GM19395 (cell line): ENCODE results near the gene GALR3.

Experiments
- ATAC-seq: cut with Tn5 transposase; IDR thresholded peaks from one replicate; pipeline ENCODE4 v1.9.1; 2021; ENCODE audit warnings: mild to moderate bottlenecking, moderate library complexity; ENCODE audit not compliant: unreplicated experiment

GALR3 gene

DNA sequence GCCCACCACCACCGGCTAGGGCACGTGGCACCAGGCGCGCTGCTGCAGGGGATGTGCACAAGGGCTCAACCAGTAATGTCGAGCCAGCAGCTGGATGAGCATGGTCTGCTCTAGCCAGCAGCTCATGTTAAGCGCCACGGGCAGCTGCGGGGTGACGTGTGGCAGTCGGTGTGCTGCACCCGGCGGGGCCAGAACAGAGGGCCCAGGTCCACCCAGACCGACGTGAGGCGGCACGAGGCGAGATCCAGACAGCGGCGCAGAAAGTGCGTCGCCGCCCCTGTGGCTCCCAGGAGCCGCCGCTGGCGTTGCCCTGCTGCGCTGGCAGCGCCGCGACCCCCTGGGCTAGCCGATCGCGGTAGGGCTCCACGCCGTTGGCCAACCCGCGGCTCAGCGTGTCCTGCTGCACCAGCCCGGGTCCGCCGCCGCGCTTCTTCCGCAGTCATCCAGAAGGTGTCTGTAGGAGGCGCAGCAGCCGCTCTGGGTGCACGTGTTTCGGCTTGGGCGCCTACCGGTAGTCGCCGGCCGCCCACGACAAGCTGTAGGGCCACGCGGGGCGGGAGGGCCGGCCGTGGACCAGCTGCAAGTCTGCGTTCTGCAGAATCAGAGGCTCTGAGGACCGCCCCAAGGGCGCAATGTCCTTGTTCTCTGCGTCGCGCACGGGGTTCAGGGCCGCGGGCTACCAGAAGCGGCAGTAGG is 4.6 kb upstream of the GALR3 start:
- no peak for ATAC-seq

DNA sequence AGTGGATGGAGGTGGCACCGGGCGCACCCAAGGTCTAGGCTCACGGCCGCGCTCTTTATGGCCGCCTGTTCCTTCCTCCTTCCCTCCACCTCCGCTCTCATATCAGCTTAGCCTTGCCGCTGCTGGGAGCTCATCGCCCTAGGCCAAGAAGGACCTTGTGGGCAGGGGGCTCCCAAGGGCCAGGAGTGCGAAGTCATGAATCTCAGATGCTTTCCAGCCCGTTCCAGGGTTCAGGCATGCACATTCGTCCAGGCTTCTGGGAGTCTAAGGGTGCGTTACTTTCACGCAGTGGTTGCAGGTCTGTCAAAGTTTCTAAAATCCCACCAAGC is 4.1 kb upstream of the GALR3 start:
- ATAC-seq = no peak

DNA sequence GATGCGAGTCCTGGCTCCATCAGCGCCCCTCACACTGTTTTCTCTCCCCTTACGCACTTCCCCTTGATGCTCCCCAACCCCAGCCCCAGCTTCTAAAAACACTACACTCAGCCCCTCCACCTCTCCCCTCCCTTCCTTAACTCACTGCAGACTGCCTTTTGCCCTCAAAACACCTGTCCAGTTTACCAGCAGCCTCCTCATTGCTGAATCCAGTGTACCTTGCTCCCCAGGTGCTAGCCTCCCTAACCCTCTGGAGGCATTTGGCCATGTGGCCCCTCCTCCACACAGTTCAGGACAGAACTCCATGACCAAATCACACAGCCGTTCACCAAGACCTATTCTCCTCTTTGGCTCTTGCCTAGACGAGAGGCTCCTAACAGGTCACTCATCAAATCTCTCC is 2.8 kb upstream of the GALR3 start:
- ATAC-seq = no peak

DNA sequence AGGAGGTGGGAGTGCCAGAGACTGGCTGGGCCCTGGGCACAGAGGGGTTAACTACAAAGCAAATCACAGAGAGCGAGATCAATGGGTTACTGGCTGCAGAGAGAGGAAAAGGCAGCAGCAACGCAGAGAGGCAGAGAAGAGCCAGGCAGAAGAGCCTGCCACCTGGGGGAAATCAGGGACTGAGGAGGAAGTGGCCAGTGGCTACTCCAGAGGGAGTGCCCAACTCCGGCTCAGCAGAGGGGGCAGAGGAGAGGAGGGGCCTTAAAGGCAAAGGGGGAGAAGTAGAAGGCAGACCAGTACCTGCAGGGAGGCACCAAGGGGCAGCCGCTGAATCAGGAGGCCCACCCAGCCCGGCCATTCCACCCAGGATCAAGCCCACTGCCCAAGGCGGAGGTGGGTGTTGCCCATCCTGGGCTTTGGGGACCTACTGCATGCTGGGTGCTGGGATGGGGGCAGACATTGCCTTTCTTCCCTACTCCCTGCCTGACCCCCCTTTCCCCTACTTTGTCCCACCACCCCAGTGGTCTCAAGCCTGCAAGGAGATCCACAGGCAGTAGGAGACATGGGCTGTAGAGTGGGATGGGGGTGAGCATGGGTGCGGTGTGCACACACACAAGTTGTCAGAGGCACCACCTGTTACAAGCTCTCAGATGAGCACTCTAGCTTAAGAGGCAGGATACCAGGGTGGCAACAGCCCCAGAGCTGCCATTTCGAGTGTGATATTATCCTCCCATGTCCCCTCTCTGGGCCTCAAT is 926 bp upstream of the GALR3 start:
- ATAC-seq = no peak

DNA sequence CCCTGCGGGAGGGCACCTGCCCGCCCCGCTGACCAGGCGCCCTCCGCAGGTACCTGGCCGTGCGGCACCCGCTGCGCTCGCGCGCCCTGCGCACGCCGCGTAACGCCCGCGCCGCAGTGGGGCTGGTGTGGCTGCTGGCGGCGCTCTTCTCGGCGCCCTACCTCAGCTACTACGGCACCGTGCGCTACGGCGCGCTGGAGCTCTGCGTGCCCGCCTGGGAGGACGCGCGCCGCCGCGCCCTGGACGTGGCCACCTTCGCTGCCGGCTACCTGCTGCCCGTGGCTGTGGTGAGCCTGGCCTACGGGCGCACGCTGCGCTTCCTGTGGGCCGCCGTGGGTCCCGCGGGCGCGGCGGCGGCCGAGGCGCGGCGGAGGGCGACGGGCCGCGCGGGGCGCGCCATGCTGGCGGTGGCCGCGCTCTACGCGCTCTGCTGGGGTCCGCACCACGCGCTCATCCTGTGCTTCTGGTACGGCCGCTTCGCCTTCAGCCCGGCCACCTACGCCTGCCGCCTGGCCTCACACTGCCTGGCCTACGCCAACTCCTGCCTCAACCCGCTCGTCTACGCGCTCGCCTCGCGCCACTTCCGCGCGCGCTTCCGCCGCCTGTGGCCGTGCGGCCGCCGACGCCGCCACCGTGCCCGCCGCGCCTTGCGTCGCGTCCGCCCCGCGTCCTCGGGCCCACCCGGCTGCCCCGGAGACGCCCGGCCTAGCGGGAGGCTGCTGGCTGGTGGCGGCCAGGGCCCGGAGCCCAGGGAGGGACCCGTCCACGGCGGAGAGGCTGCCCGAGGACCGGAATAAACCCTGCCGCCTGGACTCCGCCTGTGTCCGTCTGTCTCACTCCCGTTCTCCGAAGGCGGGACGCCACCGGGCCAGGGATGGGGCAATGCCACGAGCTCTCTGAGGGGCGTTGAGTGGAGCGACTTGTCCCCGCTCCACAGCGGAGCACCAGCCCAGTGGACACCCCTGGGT is 1.8 kb downstream of the GALR3 start:
- no peak for ATAC-seq

DNA sequence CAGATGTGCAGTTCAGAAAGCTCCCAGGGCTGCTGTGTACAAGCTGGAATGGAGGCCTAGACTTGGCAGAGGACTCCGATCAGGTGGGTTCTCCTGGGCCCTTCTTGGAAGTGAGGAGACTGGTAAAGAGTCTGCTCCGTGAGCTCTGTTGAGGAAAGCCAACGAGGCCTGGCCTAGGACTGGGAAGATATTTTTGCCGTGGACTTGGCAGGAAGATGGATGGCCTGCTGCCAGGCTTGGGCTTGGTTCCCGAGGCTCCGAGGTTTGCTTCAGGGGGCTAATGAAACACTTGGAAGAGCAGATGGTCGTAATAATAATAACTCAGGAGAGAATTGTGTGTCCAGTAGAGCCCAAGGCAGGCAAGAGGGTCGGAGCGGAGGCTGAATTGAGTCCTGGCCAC is 3.9 kb downstream of the GALR3 start:
- ATAC-seq = no peak

DNA sequence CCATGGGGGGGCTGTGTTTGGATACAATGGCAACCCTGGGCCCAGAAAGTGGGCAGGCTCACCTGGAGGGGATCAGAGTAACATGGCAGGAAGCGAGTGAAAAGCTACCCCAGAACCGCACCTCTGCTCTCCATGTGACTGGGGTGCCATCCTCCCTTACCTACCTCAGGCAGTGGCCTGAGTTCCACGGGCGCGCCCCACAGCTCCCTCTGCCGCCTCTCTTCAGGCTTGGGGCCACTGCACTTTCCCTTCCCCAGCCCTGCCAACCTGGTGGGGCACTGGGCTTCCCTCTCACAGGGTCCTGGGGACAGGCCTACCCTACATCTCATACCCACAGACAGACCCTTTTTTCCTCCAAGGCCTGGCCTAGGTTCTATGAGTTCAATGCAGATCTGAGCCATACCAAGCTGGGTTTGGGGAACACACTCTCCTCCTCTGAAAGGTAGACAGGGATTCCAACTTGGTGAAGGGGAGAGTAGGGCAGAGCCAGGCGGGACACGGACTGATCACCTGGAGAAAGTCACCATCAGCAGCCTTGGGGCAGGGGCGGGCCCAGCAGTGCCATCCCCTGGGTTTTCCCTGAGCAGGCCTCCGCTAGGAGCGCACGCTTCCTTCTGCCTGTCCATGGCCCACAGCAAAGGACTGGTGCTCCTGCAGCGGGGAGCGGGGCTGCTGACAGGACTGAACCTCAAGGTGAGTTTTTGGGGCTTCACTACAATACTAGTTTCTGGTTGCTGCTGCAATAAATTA is 7.1 kb downstream of the GALR3 start:
- no peak for ATAC-seq

DNA sequence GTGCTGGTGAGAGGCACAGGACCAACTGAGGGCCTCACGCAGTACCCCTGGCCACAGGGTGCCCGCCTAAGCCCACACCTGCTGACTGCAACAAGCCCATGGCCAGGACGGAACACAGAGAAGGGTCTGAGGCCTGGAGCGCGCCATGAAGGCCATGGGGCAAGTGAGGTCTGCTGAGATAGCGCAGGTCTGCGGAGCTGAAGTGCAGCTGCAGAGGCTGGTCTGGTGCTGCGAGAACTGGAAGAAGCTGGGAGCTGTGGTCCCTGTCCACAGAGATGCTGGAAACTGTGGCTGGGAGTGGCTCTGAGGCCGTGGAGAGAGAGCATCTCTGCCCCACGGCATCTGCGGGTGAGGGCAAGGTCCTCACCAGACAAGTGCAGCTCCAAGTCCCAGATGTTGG is 8.3 kb downstream of the GALR3 start:
- ATAC-seq = no peak

DNA sequence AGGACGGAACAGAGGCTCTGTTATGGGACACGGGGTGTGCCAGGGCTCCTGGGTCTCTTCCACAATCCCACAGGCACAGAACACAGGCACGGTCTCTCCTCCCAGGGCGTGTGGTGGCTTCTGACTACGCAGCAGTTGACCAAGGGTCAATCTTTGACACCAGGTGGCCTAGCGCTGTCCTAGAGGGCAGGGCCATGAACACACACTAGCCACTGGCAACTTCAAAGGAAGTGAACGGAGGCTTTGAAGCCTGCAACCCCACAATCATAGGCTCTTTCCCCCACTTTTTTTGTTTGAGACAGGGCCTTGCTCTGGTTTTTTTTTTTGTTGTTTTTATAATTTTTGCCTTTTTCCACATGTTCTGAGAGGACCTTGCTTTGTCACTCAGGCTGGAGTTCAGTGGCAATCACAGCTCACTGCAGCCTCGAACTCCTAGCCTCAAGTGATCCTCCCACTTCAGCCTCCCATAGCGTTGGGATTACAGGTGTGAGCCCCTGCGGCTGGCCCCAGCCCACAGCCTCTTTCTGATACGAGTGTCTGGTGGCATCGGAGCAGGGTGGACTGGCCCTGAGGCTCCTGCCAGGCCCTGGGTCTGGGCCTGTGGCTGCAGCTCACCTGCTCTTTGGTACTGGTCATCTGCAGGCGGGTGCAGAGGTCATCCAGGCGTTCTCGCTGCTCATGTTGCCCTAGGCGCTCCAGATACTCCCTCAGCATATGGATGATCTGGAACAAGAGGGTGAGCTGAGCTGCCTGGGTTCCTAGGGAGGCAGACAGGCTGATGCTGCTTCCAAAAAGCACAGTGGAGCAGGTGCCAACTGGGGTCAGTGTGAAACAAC is 9.1 kb downstream of the GALR3 start:
- no peak for ATAC-seq

DNA sequence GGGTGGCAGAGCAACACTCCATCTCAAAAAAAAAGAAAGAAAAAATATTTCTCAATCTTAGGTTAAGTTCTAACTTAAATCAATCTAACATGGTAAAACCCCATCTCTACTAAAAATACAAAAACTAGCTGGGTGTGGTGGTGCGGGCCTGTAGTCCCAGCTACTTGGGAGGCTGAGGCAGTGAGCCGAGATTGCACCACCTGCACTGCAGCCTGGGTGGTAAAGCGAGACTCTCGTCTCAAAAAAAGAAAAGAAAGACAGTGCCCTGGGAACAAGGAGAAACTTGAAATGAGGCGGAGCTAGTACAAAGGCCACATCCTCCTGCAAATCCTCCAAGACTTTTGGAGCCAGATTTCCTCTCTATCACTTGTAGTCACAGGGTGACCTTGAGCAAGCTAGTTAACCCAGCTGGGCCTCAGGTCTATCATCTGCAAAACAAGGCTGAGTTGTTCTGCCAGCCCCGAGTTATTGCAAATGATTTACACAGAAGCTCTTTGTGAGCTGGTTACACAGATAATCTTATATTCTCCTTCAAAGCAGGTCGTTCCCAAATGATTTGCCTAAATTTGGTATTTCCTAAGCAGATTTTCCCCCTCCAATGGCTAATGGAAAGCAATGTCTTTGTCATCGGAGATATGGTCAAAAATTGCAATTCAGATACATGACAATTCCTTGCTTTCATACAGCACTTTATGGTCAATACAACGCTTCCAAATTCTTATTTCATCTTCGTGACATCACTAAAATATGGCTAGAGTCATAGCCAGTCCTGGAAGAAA is 19.0 kb downstream of the GALR3 start:
- ATAC-seq = no peak

DNA sequence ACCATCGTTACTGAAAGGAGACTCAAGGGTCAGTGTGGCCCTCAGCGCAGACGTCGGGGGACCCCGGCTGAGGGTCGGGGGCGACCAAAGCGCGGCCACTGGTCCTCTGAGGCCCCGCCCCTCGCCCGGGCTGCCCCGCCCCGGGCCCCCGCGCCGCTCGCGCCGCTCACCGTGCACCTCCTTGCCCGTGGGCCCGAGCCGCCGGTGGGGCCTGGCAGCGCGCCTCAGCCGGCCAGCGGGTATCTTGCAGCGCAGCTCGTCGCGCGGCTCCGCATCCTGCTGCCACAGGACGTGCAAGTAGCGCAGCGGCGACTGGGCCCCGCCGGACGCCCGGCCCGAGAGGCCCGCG is 20.5 kb downstream of the GALR3 start:
- ATAC-seq = peak; percentile 41

DNA sequence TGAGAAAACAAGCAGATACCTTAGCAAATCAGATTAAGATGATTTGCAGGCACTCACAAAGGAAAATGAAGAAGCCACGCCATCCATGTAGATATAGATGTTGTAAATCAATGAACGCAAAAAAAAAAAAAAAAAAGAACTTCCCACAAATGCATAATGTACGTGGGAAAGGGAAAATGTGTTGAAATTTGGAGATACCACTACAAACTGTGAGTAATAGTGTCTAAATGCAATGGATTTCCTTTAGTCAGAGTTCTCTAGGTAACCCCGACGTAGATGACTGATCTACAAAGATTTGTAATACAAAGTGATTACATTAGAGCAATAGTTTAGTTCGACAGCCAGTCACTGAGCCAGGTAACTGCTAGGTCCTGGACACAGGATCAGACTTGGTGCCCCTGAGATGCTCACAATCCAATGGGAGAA is 21.7 kb downstream of the GALR3 start:
- ATAC-seq = no peak

DNA sequence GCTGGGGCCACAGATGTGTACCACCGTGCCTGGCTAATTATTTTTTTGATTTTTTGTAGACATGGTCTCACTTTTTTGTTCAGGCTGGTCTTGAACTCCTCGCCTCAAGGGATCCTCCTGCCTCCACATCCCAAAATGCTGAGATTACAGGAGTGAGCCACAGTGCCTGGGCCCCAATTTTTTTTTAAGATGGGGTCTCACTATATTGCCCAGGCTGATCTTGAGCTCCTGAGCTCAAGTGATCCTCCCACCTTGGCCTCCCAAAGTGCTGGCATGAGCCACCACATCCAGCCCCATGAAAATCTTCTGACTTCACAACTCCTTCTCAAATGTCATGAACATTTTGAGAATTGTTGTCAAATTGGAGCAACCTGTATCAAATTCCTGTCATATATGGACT is 23.3 kb downstream of the GALR3 start:
- no peak for ATAC-seq

DNA sequence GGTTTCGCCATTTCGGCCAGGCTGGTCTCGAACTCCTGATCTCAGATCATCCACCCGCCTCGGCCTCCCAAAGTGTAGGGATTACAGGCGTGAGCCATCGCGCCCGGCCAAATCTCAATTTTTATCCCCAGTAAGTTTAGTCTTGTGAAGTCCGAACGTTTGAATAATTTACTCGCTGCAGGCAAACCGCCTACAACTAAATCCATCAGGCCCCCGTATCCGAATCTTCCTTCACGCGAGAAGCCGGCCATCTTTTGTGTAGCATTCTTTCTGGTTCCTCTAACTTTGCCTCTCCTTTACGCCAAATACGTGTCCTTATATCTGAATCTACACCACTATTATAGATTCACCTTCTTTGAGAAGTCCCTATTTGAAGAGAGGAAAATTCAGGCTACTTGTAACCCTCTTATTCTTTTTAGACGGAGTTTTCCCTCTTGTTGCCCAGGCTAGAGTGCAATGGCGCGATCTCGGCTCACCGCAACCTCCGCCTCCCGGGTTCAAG is 25.5 kb downstream of the GALR3 start:
- no peak for ATAC-seq

DNA sequence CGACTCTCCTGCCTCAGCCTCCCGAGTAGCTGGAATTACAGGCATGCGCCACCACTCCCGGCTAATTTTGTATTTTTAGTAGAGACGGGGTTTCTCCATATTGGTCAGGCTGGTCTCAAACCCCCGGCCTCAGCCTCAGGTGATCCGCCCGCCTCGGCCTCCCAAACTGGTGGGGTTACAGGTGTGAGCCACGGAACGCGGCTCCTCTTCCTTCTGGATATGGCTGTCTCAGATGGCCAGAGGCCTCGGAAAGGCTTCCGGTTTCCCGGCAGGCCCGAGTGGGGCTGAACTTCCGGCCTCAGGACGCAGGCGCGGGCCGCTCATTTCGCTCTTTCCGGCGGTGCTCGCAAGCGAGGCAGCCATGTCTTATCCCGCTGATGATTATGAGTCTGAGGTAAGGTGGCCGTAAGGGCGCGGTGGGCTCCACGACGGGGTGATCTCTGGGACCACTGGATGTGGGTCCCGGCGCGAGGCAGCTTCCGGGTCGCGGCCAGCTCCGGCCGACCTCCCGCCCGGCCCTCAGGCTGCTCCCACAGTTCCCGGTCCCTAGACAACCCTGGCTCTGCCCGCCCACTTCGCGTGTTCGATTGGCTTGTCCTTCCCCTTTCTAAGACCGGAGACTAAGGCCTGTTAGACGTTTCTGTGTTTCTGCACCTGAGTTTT is 26.0 kb downstream of the GALR3 start, which contains the start of gene EIF3L:
Gene EIF3L (plus strand): TSS at position 331 of the 663 bp plus-strand sequence. CDS start 31 bp downstream, at position 362.
- ATAC-seq = peak; percentile 70

DNA sequence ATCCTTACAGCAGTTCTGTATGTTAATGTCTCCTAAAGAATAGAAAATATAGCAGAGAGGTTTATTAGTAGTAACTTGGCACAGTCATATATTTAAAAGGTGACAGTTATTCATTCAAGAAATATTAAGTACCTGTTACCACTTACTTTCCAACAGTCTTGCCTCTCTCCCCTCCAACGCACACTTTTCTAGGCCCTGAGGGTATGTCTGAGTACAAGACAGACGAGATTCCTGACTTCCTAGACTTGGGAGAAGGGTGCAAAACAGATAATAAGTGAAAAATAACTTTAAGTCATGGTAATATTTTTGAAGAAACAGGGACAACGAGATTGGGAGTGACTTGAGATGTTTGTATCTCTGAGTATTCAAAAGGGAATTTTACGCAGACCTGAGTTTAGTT is 27.6 kb downstream of the GALR3 start:
- no peak for ATAC-seq

DNA sequence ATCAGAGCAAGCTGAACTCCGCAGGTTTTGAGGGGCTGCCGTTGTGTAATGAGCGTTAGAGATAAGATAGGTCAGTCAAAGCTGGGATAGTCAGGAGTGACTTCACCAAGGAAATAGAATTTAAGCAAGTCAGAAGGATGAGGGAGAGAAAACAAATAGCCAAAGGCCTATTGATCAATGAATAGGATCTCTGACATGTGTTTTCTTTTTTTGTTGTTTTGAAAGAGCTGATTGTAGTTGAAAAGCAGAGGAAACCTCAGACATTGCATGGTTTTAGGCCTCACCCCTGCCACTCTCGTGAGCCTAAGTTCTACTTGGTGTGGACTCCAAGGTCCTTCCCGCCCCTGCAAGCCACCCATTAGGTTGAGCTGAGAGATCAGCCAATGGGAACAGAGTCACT is 29.2 kb downstream of the GALR3 start:
- no peak for ATAC-seq

DNA sequence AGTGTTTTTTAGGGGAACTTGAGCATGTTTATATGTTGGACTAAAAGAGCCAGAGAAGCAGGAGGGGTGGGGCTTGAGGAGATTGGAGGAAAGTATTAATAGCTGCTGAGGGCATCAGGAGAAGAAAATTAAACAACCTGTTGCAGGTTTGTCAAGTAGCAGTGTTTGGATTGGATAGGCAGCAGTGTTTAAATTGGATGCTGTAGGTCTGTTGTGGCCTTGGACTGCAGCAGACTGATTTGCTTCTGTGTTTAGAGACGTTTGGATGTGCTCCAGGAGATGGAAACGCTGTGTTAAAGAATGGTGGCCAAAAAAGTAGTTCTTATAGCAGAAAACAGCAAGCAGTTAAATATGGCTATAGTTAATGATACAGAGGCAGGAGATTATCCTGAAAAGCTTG is 31.8 kb downstream of the GALR3 start:
- no peak for ATAC-seq

DNA sequence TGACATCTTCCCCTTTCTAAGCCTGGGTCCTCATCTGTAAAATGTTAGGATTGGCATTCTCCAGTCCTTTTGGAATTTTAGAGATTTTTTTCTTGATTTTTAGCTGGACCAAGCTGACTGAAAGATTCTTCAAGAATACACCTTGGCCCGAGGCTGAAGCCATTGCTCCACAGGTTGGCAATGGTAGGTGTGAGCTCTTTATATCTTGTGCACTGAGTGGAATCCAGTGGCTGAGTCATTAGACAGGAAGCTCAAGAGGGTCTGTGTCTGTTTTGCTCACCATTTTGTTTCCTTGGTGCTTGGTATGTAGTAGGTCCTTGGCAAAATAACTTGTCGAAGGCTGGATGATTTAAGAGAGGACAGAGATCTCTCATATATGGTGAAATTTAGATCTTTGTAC is 32.3 kb downstream of the GALR3 start:
- no peak for ATAC-seq
